Transverse colon (tissue), 4 donors: ENCODE measurements around the gene RDH16. TPM values are rescaled to one million over a fixed set of nuclear protein-coding genes. Genes with fewer than 3 reads are reported as not detected.

Source experiments
- DNase-seq: peaks from one replicate; pipeline ENCODE4 v3.0.0-alpha.2; 2019
- H3K27ac ChIP-seq, 4 donors: fragments of 200-600 bp; sonication (generic); 2 replicates each; pipeline ENCODE4 v1.5.1; 2016 to 2018; ENCODE audit warnings: inconsistent platforms in 4 of 4
- H3K27me3 ChIP-seq: fragments of 200-600 bp; sonication (generic); 2 replicates; pipeline ENCODE4 v1.5.1; 2017; ENCODE audit warnings: inconsistent platforms
- H3K36me3 ChIP-seq, 4 donors: fragments of 200-600 bp; sonication (generic); 2 replicates each; pipeline ENCODE4 v1.5.1; 2017 to 2019; ENCODE audit warnings: inconsistent platforms in 4 of 4
- H3K4me1 ChIP-seq, 4 donors: fragments of 200-600 bp; sonication (generic); 2 replicates each; pipeline ENCODE4 v1.5.1; 2017 to 2020; ENCODE audit warnings: inconsistent platforms in 4 of 4
- H3K4me3 ChIP-seq, 4 donors: fragments of 200-600 bp; sonication (generic); 1 replicate in 1 of 4; 2 replicates in 3 of 4; pipeline versions ENCODE4 v1.5.1 to v1.6.1; 2017 to 2019; ENCODE audit warnings: inconsistent platforms in 4 of 4
- H3K9me3 ChIP-seq, 2 donors: fragments of 200-600 bp; sonication (generic); 2 replicates each; pipeline ENCODE4 v1.5.1; 2017 to 2019; ENCODE audit warnings: inconsistent platforms in 2 of 2
- EP300 ChIP-seq: sonication (generic); formaldehyde crosslinking; IDR thresholded peaks from one replicate; pipeline ENCODE4 v1.6.1; 2017; ENCODE audit warnings: antibody characterized with exemption, low read depth
- POLR2A ChIP-seq: fragments of 450-650 bp; IDR thresholded peaks from one replicate; pipeline ENCODE4 v1.6.1; 2016; ENCODE audit warnings: antibody characterized with exemption, mild to moderate bottlenecking, moderate library complexity
- POLR2AphosphoS5 ChIP-seq, 3 donors: sonication (generic); formaldehyde crosslinking; IDR thresholded peaks; one replicate each; pipeline ENCODE4 v1.6.1; 2016; ENCODE audit warnings: antibody characterized with exemption in 3 of 3
- WGBS, 2 donors: methylation state at CpG; one replicate each; pipeline ENCODE4 v1.1.5; 2018; ENCODE audit warnings: low coverage in 1 of 2; 5-methylcytosine and 5-hydroxymethylcytosine counted together
- in situ Hi-C, 4 donors: fragments of 200-750 bp; cut with MboI; loops; one replicate each; pipeline versions ENCODE4 v1.15.0 to v1.15.1; 2017; ENCODE audit warnings: low sequenced_read_pairs in 3 of 4, low pct_ligation_motif_present in 1 of 4, low pct_unique_long_range_greater_than_20kb in 1 of 4
- intact Hi-C: fragments of 100-400 bp; cut with DNase I; formaldehyde crosslinking; loops from one replicate; pipeline ENCODE4 v1.15.1; 2023; ENCODE audit warnings: low total_unique reads
- total RNA-seq, 4 donors: library from RNA; depleted of rRNA; stranded (reverse); fragments of >200 nt; gene quantifications; one replicate each; pipeline ENCODE4 v1.1.0, GENCODE V29; 2016
- TF ChIP-seq, protein P1 (sequence below), 5 experiments: fragments of 200-600 bp in 3 of 5; fragments of 450-650 bp in 2 of 5; sonication (generic) in 3 of 5; IDR thresholded peaks; 1 replicate in 2 of 5; 2 replicates in 3 of 5; pipeline ENCODE4 v1.5.1; 2016 to 2017; ENCODE audit warnings: antibody characterized with exemption in 5 of 5, inconsistent platforms in 3 of 5, mild to moderate bottlenecking in 2 of 5, moderate library complexity in 1 of 5

Gene RDH16
- total RNA-seq, 4 donors from 2014 or later = 0.48 to 0.55 TPM; not detected in 2

GRCh38 chr12:56955631-56956256, 1.7 kb downstream of the RDH16 start:
- no peaks in the 10 kb centered on the region for H3K36me3 ChIP-seq
- in situ Hi-C loops = no loop called here
- H3K4me1 ChIP-seq = peaks cover 0 to 7% (median 0%) of the 10 kb centered on the region in 4 donors
- no peak for DNase-seq
- no peak overlapping the region for H3K27ac ChIP-seq
- intact Hi-C loops = no loop called here
- no peaks in the 10 kb centered on the region for H3K27me3 ChIP-seq
- TF ChIP-seq EP300 (no peak), POLR2AphosphoS5 (IDR thresholded peaks at IDR 0.05) (no peak), POLR2A (no peak)
- TF ChIP-seq, protein P1, sequence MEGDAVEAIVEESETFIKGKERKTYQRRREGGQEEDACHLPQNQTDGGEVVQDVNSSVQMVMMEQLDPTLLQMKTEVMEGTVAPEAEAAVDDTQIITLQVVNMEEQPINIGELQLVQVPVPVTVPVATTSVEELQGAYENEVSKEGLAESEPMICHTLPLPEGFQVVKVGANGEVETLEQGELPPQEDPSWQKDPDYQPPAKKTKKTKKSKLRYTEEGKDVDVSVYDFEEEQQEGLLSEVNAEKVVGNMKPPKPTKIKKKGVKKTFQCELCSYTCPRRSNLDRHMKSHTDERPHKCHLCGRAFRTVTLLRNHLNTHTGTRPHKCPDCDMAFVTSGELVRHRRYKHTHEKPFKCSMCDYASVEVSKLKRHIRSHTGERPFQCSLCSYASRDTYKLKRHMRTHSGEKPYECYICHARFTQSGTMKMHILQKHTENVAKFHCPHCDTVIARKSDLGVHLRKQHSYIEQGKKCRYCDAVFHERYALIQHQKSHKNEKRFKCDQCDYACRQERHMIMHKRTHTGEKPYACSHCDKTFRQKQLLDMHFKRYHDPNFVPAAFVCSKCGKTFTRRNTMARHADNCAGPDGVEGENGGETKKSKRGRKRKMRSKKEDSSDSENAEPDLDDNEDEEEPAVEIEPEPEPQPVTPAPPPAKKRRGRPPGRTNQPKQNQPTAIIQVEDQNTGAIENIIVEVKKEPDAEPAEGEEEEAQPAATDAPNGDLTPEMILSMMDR (IDR thresholded peaks at IDR 0.05) = no peak
- H3K4me3 ChIP-seq = no peak overlapping the region
- 60 to 61% methylated on average over 1 to 2 of the region's 2 CpGs for WGBS, 2 donors
- peaks cover 0 to 6% of the 10 kb centered on the region in 2 donors for H3K9me3 ChIP-seq

DNA sequence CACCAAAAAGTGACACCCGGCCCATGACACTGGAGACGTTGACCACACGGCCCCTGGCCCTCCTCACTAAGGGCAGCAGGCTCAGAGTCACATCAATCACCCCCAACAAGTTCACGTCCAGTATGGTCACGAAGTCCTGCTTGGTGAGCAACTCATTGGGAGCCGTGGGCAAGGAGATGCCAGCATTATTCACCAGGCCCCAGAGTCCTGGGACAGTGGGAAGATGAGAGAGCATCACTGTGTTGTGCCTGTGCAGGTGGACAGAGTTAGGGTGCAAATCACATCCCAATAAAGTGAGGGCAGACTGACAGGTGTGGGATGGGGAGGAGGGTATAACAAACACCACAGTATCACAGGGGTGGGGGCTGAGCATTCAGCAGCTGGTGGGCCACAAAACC, 2.5 kb downstream of the RDH16 start:
- intact Hi-C loops = no loop called here
- Histone ChIP-seq H3K27ac (no peak overlapping the region), H3K4me3 (no peak overlapping the region), H3K36me3 (no peaks in the 10 kb centered on the region), H3K27me3 (no peaks in the 10 kb centered on the region), H3K4me1 (peaks cover 0 to 7% (median 0%) of the 10 kb centered on the region in 4 donors), H3K9me3 (peaks cover 0 to 6% of the 10 kb centered on the region in 2 donors)
- 81% methylated on average over 6 of the region's 6 CpGs; no CpG with 5 or more reads in 1 of the 2 donors for WGBS, 2 donors
- in situ Hi-C loops = no loop called here
- TF ChIP-seq EP300 (no peak), POLR2A (no peak), POLR2AphosphoS5 (IDR thresholded peaks at IDR 0.05) (no peak)
- TF ChIP-seq, protein P1 (IDR thresholded peaks at IDR 0.05) = no peak
- no peak for DNase-seq

GRCh38 chr12:56954057-56954957, 3.1 kb downstream of the RDH16 start:
- WGBS, 2 donors = 89% methylated on average over 6 of the region's 6 CpGs; no CpG with 5 or more reads in 1 of the 2 donors
- in situ Hi-C loops = no loop called here

DNA sequence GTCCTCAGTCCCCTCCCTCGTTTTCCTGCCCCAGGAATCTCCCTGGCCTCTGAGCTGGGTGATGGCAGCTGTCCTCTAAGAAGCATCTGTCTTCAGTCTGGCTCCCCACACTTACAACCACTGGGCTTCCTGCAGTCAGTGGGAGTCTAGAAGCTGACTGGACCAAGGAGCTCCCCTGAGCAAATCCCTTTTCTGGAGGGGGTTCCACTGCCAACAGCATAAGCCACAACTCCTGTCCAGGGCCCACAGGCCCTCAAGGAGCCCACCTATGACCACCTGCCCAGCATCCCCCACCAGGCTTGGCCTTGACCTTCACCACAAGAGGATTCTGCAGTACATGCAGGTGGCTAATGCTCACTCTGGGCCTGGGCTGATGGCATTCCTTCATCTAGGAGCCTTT, 4.1 kb downstream of the RDH16 start:
- in situ Hi-C loops (no loop called here), intact Hi-C loops (no loop called here)
- Histone ChIP-seq H3K36me3 (no peaks in the 10 kb centered on the region), H3K4me1 (peaks cover 0 to 7% (median 0%) of the 10 kb centered on the region in 4 donors), H3K27ac (no peak overlapping the region), H3K9me3 (peaks cover 0 to 1% of the 10 kb centered on the region in 2 donors), H3K4me3 (no peak overlapping the region), H3K27me3 (no peaks in the 10 kb centered on the region)
- no peak for DNase-seq
- WGBS, 2 donors = 12 to 38% methylated on average over 1 of the region's 1 CpG
- TF ChIP-seq POLR2A = no peak
- TF ChIP-seq POLR2AphosphoS5 (IDR thresholded peaks at IDR 0.05) = no peak
- no peak for TF ChIP-seq EP300
- TF ChIP-seq, protein P1 (IDR thresholded peaks at IDR 0.05) = no peak

More at GRCh38 chr12:56954057-56954957, 3.1 kb downstream of the RDH16 start:
- no peaks in the 10 kb centered on the region for H3K27me3 ChIP-seq
- H3K4me1 ChIP-seq = peaks cover 0 to 7% (median 0%) of the 10 kb centered on the region in 4 donors
- TF ChIP-seq EP300 = no peak
- TF ChIP-seq, protein P1 (IDR thresholded peaks at IDR 0.05) = no peak
- no peak for DNase-seq
- no peaks in the 10 kb centered on the region for H3K36me3 ChIP-seq
- peaks cover 0 to 6% of the 10 kb centered on the region in 2 donors for H3K9me3 ChIP-seq
- intact Hi-C loops = no loop called here
- H3K27ac ChIP-seq = no peak overlapping the region
- no peak overlapping the region for H3K4me3 ChIP-seq
